Uterus (tissue), 4 donors: ENCODE results near the gene BTAF1. TPM values are rescaled to one million over a fixed set of nuclear protein-coding genes. Genes with fewer than 3 reads are reported as not detected.

Source experiments
- DNase-seq, 2 donors: peaks; one replicate each; pipeline ENCODE4 v3.0.0-alpha.2; 2019 to 2020
- H3K27ac ChIP-seq, 2 donors: fragments of 200-600 bp; sonication (generic); 1 replicate in 1 of 2; 2 replicates in 1 of 2; pipeline ENCODE4 v1.5.1; 2016 to 2018
- H3K27me3 ChIP-seq, 2 donors: fragments of 200-600 bp; sonication (generic); one replicate each; pipeline ENCODE4 v1.5.1; 2018 to 2019; ENCODE audit warnings: control low read depth in 1 of 2
- H3K36me3 ChIP-seq, 2 donors: fragments of 200-600 bp; sonication (generic); one replicate each; pipeline ENCODE4 v1.5.1; 2019; ENCODE audit warnings: control low read depth in 1 of 2
- H3K4me1 ChIP-seq, 2 donors: fragments of 200-600 bp; sonication (generic); one replicate each; pipeline ENCODE4 v1.5.1; 2018 to 2019; ENCODE audit warnings: control low read depth in 1 of 2
- H3K4me3 ChIP-seq, 2 donors: fragments of 200-600 bp; sonication (generic); 1 replicate in 1 of 2; 2 replicates in 1 of 2; pipeline ENCODE4 v1.5.1; 2018 to 2019; ENCODE audit warnings: mild to moderate bottlenecking in 1 of 2
- H3K9me3 ChIP-seq, 2 donors: fragments of 200-600 bp; sonication (generic); one replicate each; pipeline ENCODE4 v1.5.1; 2019; ENCODE audit warnings: control low read depth in 1 of 2
- POLR2A ChIP-seq, 2 donors: fragments of 450-650 bp; IDR thresholded peaks; one replicate each; pipeline ENCODE4 v1.6.1; 2016; ENCODE audit warnings: antibody characterized with exemption in 2 of 2, mild to moderate bottlenecking in 1 of 2, moderate library complexity in 1 of 2
- intact Hi-C: fragments of 100-400 bp; cut with DNase I; formaldehyde crosslinking; loops from one replicate; pipeline ENCODE4 v1.15.1; 2023; ENCODE audit warnings: low total_unique reads
- total RNA-seq, 4 donors: library from RNA; depleted of rRNA in 3 of 4; stranded (reverse); fragments of >200 nt in 3 of 4; gene quantifications; one replicate each; pipeline versions ENCODE4 v1.1.0 to v1.2.4, GENCODE V29; 2014 to 2023
- TF ChIP-seq, protein P1 (sequence below), 4 experiments: fragments of 200-600 bp in 2 of 4; fragments of 450-650 bp in 2 of 4; sonication (generic) in 2 of 4; IDR thresholded peaks; one replicate each; pipeline ENCODE4 v1.5.1; 2016 to 2019; ENCODE audit warnings: antibody characterized with exemption in 4 of 4, mild to moderate bottlenecking in 2 of 4, moderate library complexity in 1 of 4
- donor health status: DM: yes; HTN: yes; CAD: no.

Gene BTAF1
- total RNA-seq, 4 donors from 2014 or later, result 31.8 to 95.8 (median 51.5) TPM

DNA sequence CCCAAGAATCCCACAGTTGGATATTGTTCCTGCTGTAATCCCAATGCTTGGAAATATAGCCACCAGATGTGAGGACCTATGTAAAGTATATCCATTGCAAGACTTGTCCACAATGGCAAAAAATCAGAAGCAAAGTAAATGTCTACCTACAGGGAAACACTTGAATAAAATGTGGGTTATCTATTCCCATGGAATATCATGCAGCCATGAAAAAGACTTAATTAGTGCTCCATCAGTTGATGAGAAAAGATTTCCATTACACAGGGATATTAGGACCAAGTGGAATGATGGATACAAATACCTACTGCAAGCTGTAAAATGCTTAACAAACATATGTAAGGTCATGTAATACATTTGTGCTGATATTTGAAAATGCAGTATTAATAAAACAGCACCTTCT, 131.2 kb downstream of the BTAF1 start:
- no peaks in the 10 kb centered on the region for H3K36me3 ChIP-seq
- no peak for DNase-seq
- H3K4me1 ChIP-seq, result no peaks in the 10 kb centered on the region
- no peak for TF ChIP-seq POLR2A (IDR thresholded peaks at IDR 0.05)
- TF ChIP-seq, protein P1, sequence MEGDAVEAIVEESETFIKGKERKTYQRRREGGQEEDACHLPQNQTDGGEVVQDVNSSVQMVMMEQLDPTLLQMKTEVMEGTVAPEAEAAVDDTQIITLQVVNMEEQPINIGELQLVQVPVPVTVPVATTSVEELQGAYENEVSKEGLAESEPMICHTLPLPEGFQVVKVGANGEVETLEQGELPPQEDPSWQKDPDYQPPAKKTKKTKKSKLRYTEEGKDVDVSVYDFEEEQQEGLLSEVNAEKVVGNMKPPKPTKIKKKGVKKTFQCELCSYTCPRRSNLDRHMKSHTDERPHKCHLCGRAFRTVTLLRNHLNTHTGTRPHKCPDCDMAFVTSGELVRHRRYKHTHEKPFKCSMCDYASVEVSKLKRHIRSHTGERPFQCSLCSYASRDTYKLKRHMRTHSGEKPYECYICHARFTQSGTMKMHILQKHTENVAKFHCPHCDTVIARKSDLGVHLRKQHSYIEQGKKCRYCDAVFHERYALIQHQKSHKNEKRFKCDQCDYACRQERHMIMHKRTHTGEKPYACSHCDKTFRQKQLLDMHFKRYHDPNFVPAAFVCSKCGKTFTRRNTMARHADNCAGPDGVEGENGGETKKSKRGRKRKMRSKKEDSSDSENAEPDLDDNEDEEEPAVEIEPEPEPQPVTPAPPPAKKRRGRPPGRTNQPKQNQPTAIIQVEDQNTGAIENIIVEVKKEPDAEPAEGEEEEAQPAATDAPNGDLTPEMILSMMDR (IDR thresholded peaks at IDR 0.05), result no peak
- H3K4me3 ChIP-seq, result no peak overlapping the region
- intact Hi-C loops, result no loop called here
- H3K27ac ChIP-seq, result no peak overlapping the region
- no peaks in the 10 kb centered on the region for H3K9me3 ChIP-seq
- H3K27me3 ChIP-seq, result no peaks in the 10 kb centered on the region

GRCh38 chr10:92062273-92062672, 138.7 kb downstream of the BTAF1 start:
- Histone ChIP-seq H3K4me1 (no peaks in the 10 kb centered on the region), H3K36me3 (no peaks in the 10 kb centered on the region), H3K27me3 (no peaks in the 10 kb centered on the region), H3K9me3 (no peaks in the 10 kb centered on the region), H3K4me3 (no peak overlapping the region), H3K27ac (no peak overlapping the region)
- TF ChIP-seq, protein P1 (IDR thresholded peaks at IDR 0.05), result no peak
- TF ChIP-seq POLR2A (IDR thresholded peaks at IDR 0.05), result no peak
- no peak for DNase-seq
- intact Hi-C loops, result no loop called here

GRCh38 chr10:92064506-92064905, 140.9 kb downstream of the BTAF1 start:
- intact Hi-C loops, result no loop called here
- no peak for DNase-seq
- Histone ChIP-seq H3K4me1 (no peaks in the 10 kb centered on the region), H3K36me3 (no peaks in the 10 kb centered on the region), H3K27me3 (no peaks in the 10 kb centered on the region), H3K27ac (no peak overlapping the region), H3K9me3 (no peaks in the 10 kb centered on the region), H3K4me3 (no peak overlapping the region)
- TF ChIP-seq POLR2A (IDR thresholded peaks at IDR 0.05), result no peak
- TF ChIP-seq, protein P1 (IDR thresholded peaks at IDR 0.05), result no peak

GRCh38 chr10:92066386-92066785, 142.8 kb downstream of the BTAF1 start:
- H3K36me3 ChIP-seq, result no peaks in the 10 kb centered on the region
- no peak overlapping the region for H3K4me3 ChIP-seq
- TF ChIP-seq, protein P1 (IDR thresholded peaks at IDR 0.05), result no peak
- TF ChIP-seq POLR2A (IDR thresholded peaks at IDR 0.05), result no peak
- no peak overlapping the region for H3K27ac ChIP-seq
- no peak for DNase-seq
- no peaks in the 10 kb centered on the region for H3K9me3 ChIP-seq
- no peaks in the 10 kb centered on the region for H3K4me1 ChIP-seq
- intact Hi-C loops, result no loop called here
- no peaks in the 10 kb centered on the region for H3K27me3 ChIP-seq

GRCh38 chr10:92068900-92069299, 145.3 kb downstream of the BTAF1 start:
- Histone ChIP-seq H3K27ac (no peak overlapping the region), H3K4me3 (no peak overlapping the region), H3K9me3 (no peaks in the 10 kb centered on the region), H3K27me3 (no peaks in the 10 kb centered on the region), H3K4me1 (no peaks in the 10 kb centered on the region), H3K36me3 (no peaks in the 10 kb centered on the region)
- no peak for TF ChIP-seq POLR2A (IDR thresholded peaks at IDR 0.05)
- TF ChIP-seq, protein P1 (IDR thresholded peaks at IDR 0.05), result no peak
- DNase-seq, result no peak
- intact Hi-C loops, result no loop called here
